SK-N-MC (cell line): Measurements from ENCODE around the gene SHC3.

ENCODE experiments used
- DNase-seq: peaks from one replicate; pipeline ENCODE4 v3.0.0-alpha.2; 2011; ENCODE audit warnings: low read depth, low spot score
- H3K27ac ChIP-seq: fragments of 200-600 bp; sonication (generic); 2 replicates; pipeline ENCODE4 v1.5.1; 2016; ENCODE audit warnings: mixed run types
- H3K36me3 ChIP-seq: fragments of 200-600 bp; sonication (generic); 2 replicates; pipeline ENCODE4 v1.6.1; 2017; ENCODE audit warnings: antibody characterized with exemption, low read length, mixed read lengths; ENCODE audit not compliant: insufficient read depth
- H3K4me3 ChIP-seq: fragments of 200-600 bp; sonication (generic); 2 replicates; pipeline ENCODE4 v1.5.1; 2016
- H3K9ac ChIP-seq: fragments of 200-600 bp; sonication (generic); 2 replicates; pipeline ENCODE4 v1.8.0; 2017; ENCODE audit warnings: mixed run types, mixed read lengths; ENCODE audit not compliant: insufficient read length
- H3K9me3 ChIP-seq: fragments of 200-600 bp; sonication (generic); 2 replicates; pipeline ENCODE4 v1.6.1; 2017; ENCODE audit warnings: low read depth, mild to moderate bottlenecking, antibody characterized with exemption, low read length, moderate library complexity, mixed read lengths
- EZH2 ChIP-seq: fragments of 200-600 bp; sonication (generic); IDR thresholded peaks from one replicate; pipeline ENCODE4 v1.6.1; 2017; ENCODE audit warnings: antibody characterized with exemption
- FOXP2 ChIP-seq: optimal IDR thresholded peaks from 2 replicates; pipeline ENCODE3; 2011; ENCODE audit warnings: mild to moderate bottlenecking, moderate library complexity; ENCODE audit not compliant: insufficient read depth; ENCODE audit errors: extremely low read length, control extremely low read depth
- POLR2AphosphoS5 ChIP-seq: IDR thresholded peaks from 2 replicates; pipeline ENCODE4 v1.6.1; 2012; ENCODE audit warnings: mild to moderate bottlenecking, low read depth, low read length, borderline replicate concordance

The SHC3 gene

GRCh38 chr9:89171693-89172092 is 6.9 kb downstream of the SHC3 start:
- H3K27ac ChIP-seq, result no peak overlapping the region
- no peak for DNase-seq
- H3K36me3 ChIP-seq, result no peaks in the 10 kb centered on the region
- no peak overlapping the region for H3K4me3 ChIP-seq
- TF ChIP-seq FOXP2 (no peak), POLR2AphosphoS5 (no peak), EZH2 (no peak)
- no peak overlapping the region for H3K9ac ChIP-seq
- no peaks in the 10 kb centered on the region for H3K9me3 ChIP-seq

GRCh38 chr9:89171231-89171630 is 7.4 kb downstream of the SHC3 start:
- Histone ChIP-seq H3K9me3 (no peaks in the 10 kb centered on the region), H3K36me3 (no peaks in the 10 kb centered on the region), H3K27ac (no peak overlapping the region), H3K4me3 (no peak overlapping the region), H3K9ac (no peak overlapping the region)
- DNase-seq, result no peak
- TF ChIP-seq POLR2AphosphoS5, result no peak
- no peak for TF ChIP-seq FOXP2
- TF ChIP-seq EZH2, result no peak

GRCh38 chr9:89168901-89169813 is 9.5 kb downstream of the SHC3 start:
- Histone ChIP-seq H3K9ac (no peak overlapping the region), H3K27ac (no peak overlapping the region), H3K4me3 (no peak overlapping the region), H3K36me3 (no peaks in the 10 kb centered on the region), H3K9me3 (no peaks in the 10 kb centered on the region)
- no peak for DNase-seq
- TF ChIP-seq FOXP2 (no peak), POLR2AphosphoS5 (no peak), EZH2 (no peak)

- no peak for DNase-seq
- Histone ChIP-seq H3K36me3 (no peaks in the 10 kb centered on the region), H3K9ac (no peak overlapping the region), H3K4me3 (no peak overlapping the region), H3K9me3 (no peaks in the 10 kb centered on the region), H3K27ac (no peak overlapping the region)
- TF ChIP-seq FOXP2, result no peak
- no peak for TF ChIP-seq EZH2
- TF ChIP-seq POLR2AphosphoS5, result no peak
These were observed 10.8 kb downstream of the SHC3 start for GRCh38 chr9:89167788-89168187.

- no peak overlapping the region for H3K9ac ChIP-seq
- no peak overlapping the region for H3K4me3 ChIP-seq
- no peak overlapping the region for H3K27ac ChIP-seq
- H3K9me3 ChIP-seq, result no peaks in the 10 kb centered on the region
- TF ChIP-seq FOXP2, result no peak
- TF ChIP-seq POLR2AphosphoS5, result no peak
- no peak for TF ChIP-seq EZH2
- no peak for DNase-seq
- no peaks in the 10 kb centered on the region for H3K36me3 ChIP-seq
These were observed 11.8 kb downstream of the SHC3 start for GRCh38 chr9:89166852-89167251.

- no peak overlapping the region for H3K4me3 ChIP-seq
- H3K9ac ChIP-seq, result no peak overlapping the region
- H3K36me3 ChIP-seq, result no peaks in the 10 kb centered on the region
- TF ChIP-seq POLR2AphosphoS5, result no peak
- no peak for TF ChIP-seq FOXP2
- TF ChIP-seq EZH2, result no peak
- no peak for DNase-seq
- H3K9me3 ChIP-seq, result no peaks in the 10 kb centered on the region
- H3K27ac ChIP-seq, result no peak overlapping the region
These were observed 12.7 kb downstream of the SHC3 start for GRCh38 chr9:89165880-89166279.

- no peak for DNase-seq
- TF ChIP-seq EZH2, result no peak
- TF ChIP-seq FOXP2, result no peak
- no peak for TF ChIP-seq POLR2AphosphoS5
- no peak overlapping the region for H3K9ac ChIP-seq
- no peak overlapping the region for H3K4me3 ChIP-seq
- no peak overlapping the region for H3K27ac ChIP-seq
- no peaks in the 10 kb centered on the region for H3K9me3 ChIP-seq
- H3K36me3 ChIP-seq, result no peaks in the 10 kb centered on the region
These were observed 13.3 kb downstream of the SHC3 start for GRCh38 chr9:89165341-89165740.

GRCh38 chr9:89161221-89161620 is 17.4 kb downstream of the SHC3 start:
- H3K9me3 ChIP-seq, result no peaks in the 10 kb centered on the region
- DNase-seq, result no peak
- TF ChIP-seq FOXP2 (no peak), POLR2AphosphoS5 (no peak), EZH2 (no peak)
- no peak overlapping the region for H3K9ac ChIP-seq
- H3K36me3 ChIP-seq, result no peaks in the 10 kb centered on the region
- H3K4me3 ChIP-seq, result no peak overlapping the region
- no peak overlapping the region for H3K27ac ChIP-seq

- Histone ChIP-seq H3K27ac (no peak overlapping the region), H3K9me3 (no peaks in the 10 kb centered on the region), H3K9ac (no peak overlapping the region), H3K36me3 (no peaks in the 10 kb centered on the region), H3K4me3 (no peak overlapping the region)
- TF ChIP-seq POLR2AphosphoS5, result no peak
- no peak for TF ChIP-seq FOXP2
- TF ChIP-seq EZH2, result no peak
- no peak for DNase-seq
These were observed 17.8 kb downstream of the SHC3 start for GRCh38 chr9:89160806-89161205.

- no peaks in the 10 kb centered on the region for H3K36me3 ChIP-seq
- H3K4me3 ChIP-seq, result no peak overlapping the region
- H3K9ac ChIP-seq, result no peak overlapping the region
- TF ChIP-seq POLR2AphosphoS5, result no peak
- no peak for TF ChIP-seq FOXP2
- TF ChIP-seq EZH2, result no peak
- H3K27ac ChIP-seq, result no peak overlapping the region
- no peaks in the 10 kb centered on the region for H3K9me3 ChIP-seq
- no peak for DNase-seq
These were observed 23.8 kb downstream of the SHC3 start for GRCh38 chr9:89154651-89155336.
